Effector CD8-positive, alpha-beta T cell (primary cell): Measurements from ENCODE around the gene LIMCH1.
"Not testable (repeated sequence)": the region's sequence is repeated elsewhere in the genome, so short reads cannot be mapped to it uniquely, and the experiment has no call there.

Experiments used
- DNase-seq: peaks from one replicate; lab custom pipeline; 2025; lab: John Stamatoyannopoulos, UW

Gene LIMCH1

DNA sequence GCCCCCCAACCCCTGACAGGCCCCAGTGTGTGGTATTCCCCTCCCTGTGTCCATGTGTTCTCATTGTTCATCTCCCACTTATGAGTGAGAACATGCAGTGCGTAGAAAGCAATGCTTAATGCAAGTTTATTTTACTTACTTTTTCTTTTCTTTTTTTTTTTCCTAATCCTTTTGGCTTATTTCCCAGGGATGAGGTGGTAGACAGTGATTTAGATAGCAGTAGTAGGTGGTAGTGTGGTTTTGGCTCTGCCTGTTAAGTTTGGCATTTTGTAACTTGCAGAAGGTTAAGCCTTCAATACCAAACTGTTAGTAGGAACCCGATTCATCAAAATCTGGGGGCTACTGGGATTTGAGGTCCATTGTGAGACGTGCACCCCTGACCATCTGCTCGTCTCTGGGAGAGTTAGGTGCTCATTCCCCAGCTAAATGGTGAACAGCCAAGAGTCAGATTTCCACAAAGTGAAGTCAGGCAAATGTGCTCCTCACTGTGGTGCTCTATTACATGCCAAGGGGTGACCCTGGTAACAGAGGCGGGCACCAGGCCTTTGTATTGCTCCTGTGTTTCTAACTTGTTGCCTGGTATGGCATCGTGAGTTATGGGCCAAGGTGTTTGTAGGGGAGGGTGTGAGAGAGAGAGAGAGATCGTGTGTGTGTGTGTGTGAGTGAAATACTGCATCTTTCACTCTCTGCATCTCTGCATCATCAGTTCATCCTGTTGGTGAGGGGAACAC, 140.3 kb downstream of the LIMCH1 start:
- DNase-seq = no peak

DNA sequence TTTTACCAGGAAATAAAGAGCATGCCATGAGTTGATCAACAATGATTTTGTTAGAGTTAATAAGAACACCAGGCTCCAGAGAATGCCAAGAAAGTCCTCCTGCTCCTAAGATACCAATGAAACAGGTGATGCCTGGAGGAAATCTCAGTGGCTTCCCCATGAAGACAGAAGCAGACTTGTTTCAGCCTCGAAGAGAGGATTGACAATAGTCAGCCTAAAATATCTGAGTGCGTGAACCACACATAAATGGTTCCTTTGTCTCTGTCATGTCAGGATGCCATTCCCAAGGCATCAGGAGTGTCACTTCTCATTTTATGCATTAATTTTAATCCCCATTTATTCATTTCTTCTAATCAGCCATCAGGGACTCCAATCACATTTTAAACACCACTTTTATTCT, 141.0 kb downstream of the LIMCH1 start:
- DNase-seq = no peak

- DNase-seq = no peak
Measured at GRCh38 chr4:41679991-41680390, 142.0 kb downstream of the LIMCH1 start.

- no peak for DNase-seq
Measured at GRCh38 chr4:41681054-41681453, 143.1 kb downstream of the LIMCH1 start.

DNA sequence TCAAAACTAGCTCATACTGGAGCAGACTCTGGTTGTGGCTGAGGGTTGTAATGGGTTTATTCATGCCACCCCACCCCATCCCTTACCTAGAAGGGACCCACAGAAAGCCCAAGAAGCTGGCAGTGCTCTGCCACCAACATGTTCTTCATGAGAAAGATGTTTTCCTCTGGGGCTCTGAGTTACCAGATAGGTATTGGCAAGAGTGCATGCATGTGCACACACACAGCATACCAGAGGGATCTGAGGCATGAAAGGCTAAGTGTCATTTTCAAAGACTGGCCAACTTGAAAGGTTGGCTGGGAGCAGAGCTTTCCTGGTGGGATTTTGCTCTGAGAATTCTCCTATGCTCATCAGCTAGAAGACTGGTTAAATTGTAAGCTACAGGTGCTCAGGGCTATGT, 145.4 kb downstream of the LIMCH1 start:
- DNase-seq = no peak

DNA sequence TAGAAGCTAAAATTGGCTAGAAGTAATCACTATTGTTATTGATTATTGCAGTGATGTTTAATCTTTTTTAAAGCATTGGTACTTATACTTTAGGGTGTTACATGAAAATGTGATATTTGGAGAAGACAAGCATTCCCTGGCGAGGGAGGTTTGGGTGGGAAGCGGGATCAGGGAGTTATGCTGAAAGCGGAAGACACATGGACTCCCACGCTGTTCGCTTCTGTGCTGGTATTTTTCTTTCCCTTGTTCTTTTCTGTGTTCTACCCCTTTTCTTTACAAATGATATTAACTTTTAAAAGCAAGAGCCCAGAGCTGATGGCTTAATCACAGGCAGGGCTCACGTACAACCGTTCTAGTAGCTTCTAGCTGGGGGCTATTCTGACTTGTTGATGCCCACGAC, 148.9 kb downstream of the LIMCH1 start:
- no peak for DNase-seq

GRCh38 chr4:41687971-41688370, 150.0 kb downstream of the LIMCH1 start:
- DNase-seq = no peak

GRCh38 chr4:41692717-41693345, 154.9 kb downstream of the LIMCH1 start:
- DNase-seq = no peak

- DNase-seq = no peak
Measured at GRCh38 chr4:41693629-41694028, 155.7 kb downstream of the LIMCH1 start.

GRCh38 chr4:41696131-41696530, 158.2 kb downstream of the LIMCH1 start:
- DNase-seq = no peak

- DNase-seq = no peak
Measured at GRCh38 chr4:41696763-41697162, 158.8 kb downstream of the LIMCH1 start.

- DNase-seq = no peak
Measured at GRCh38 chr4:41701983-41702382, 164.0 kb downstream of the LIMCH1 start.

- no peak for DNase-seq
Measured at GRCh38 chr4:41702770-41703169, 164.8 kb downstream of the LIMCH1 start.

GRCh38 chr4:41703785-41704184, 165.8 kb downstream of the LIMCH1 start:
- no peak for DNase-seq

DNA sequence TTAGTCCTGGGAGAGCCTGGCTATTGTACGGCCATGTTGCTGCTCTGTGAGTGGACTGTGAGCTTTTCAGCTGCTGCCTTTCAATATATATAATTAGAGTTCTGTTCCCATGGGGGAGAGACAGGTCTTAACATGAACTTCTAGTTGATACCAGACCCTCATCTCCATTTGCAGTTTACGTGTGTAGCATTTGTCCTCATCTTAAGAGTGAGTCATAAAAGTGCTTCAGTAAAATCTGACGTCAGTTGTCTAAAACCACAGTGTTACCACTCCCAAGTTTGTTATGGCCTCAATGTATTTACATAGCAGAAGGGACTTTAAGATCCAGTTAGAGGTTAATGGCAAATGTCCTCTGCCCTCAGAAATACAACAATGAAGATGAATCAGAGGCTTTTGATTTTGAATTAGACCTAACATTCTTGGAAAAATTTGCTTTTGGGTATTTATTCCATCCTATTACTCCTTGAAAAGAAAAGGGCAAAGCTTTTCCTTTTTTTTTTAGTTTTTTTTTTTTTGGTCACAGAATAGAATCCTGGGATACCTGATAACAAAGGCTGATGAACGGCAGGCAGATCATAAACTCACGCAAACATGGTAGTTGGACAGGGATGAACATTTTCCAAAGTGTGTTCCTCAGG, 172.0 kb downstream of the LIMCH1 start:
- DNase-seq = no peak

DNA sequence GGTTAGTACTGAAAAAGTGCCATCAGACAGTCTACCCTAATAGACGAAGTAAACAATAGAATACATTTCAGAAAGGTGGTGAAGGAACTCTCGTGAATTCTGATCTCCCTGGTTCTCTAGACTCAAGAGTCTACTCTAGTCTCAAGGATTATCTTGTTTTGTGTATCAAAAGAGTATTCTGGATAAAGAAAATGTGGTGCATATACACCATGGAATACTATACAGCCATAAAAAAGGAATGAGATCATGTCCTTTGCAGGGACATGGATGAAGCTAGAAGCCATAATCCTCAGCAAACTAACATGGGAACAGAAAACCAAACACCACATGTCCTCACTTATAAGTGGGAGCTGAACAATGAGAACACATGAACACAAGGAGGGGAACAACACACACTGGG, 173.7 kb downstream of the LIMCH1 start:
- DNase-seq = not testable (repeated sequence)

DNA sequence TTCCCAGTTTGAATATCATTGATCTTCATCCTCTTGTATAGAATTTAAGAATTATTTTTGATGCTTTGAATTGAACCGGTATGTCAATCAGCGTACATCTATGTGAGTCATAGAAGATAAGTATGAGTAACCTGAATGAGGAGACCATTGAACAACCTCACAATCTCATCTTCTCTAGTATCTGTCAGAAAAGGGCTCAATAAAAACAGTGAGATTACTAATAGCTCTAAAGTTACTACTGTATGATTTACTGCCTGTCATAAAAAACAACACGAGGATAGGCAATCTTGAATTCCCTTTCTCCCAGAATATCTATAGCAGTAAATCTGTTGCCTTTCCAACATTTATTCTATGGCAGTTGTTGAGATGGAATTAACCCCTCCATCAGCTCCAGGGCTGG, 174.5 kb downstream of the LIMCH1 start:
- no peak for DNase-seq

DNA sequence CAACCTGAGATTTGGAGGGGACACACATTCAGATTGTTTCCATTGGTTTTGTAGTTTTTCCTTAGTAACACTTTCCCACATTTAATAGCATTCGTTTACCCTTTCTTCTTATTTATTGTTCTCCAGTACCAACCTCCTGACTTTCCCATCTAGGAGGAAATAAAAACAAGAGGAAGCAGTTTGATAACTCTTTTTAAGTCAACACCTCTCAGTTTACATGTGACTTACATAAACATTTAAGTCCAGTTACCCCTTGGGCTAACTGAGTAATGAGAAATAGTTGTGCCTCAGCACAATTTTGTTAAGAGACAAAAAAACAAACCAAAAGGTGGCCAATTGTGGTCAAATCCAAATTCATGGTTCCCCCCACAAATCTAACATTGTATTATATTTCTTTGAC, 175.8 kb downstream of the LIMCH1 start:
- DNase-seq = no peak

- no peak for DNase-seq
Measured at GRCh38 chr4:41714364-41715000, 176.5 kb downstream of the LIMCH1 start.

DNA sequence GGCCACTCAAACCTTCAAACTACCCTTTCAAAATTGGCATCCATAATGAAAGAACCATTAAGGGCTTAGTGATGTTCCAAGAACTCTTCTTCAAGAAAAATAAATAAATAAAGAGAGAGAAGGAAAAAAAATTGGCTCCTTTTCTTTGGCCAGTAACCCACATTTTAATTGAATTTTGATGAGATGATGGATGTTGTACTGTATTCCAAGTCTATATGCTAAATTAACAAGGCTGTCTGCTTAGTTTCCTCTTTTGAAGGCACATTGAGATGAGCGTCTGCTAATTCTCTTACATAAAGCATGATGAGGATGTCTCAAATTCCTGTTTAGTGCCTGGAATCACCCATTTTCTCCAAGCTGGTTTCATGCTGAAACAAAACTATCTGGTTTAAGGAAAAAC, 177.2 kb downstream of the LIMCH1 start:
- DNase-seq = no peak

GRCh38 chr4:41718907-41719306, 180.9 kb downstream of the LIMCH1 start:
- DNase-seq = no peak

DNA sequence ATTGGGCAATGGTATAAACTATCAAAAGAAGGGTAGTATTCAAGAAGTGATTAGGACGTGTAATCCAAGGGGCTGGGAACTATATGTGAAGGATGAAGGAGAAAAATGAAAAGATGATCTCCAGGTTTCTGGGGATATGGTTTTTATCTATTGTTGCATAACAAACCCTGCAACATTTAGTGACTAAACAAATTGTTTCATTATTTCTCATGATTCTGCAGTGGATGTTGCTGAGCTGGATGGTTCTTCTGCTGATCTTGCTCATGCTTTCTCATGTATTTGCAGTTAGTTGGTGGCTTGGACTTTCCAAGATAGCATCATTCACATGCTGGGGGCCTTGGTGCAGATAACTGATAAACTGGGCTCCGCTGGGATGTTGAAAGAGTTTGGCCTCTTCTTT, 181.5 kb downstream of the LIMCH1 start:
- DNase-seq = no peak

DNA sequence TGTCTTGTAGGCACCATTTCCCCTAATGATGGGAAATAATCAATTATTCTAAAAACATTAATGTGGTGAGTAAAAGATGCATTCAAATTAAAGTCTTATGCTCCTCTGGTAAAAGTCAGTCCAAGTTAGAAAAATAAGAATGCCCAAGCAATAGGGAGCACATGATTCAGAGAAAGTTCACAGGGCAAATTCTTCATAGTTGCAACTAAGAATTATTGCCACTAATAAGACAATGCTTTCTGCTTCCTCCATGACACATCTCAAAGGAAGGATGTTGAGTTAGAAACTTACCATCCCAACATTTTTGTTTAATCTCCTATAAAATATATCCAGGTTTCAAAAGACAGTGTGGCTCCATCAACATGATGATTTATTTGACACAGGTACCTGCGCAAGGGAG, 184.2 kb downstream of the LIMCH1 start:
- DNase-seq = no peak
